Endothelial cell of umbilical vein (primary cell): ENCODE results near the gene POLR3B. TPM values are rescaled to one million over a fixed set of nuclear protein-coding genes. Genes with fewer than 3 reads are reported as not detected.

Experiments
- BruUV-seq: library from RNA; stranded (reverse); fragments of 400-500 nt; replicated peaks from 2 replicates; lab custom pipeline; 2021; lab: Mats Ljungman, UMichigan
- CTCF ChIA-PET: fragments of 300-600, 350-600 bp; sonication (Branson Sonifier 250); formaldehyde crosslinking; loops from one replicate; lab custom pipeline; 2021; ENCODE audit warnings: antibody characterized with exemption, inconsistent platforms; lab: Charles Lee
- POLR2A ChIA-PET: fragments of 300-600, 350-600 bp; sonication (Branson Sonifier 250); formaldehyde crosslinking; loops from one replicate; lab custom pipeline; 2021; ENCODE audit warnings: antibody characterized with exemption, inconsistent platforms; lab: Charles Lee
- DNase-seq: peaks from one replicate; pipeline ENCODE4 v3.0.0-alpha.2; 2011; ENCODE audit warnings: low read depth, low spot score
- FAIRE-seq: peaks from 2 replicates; lab custom pipeline; 2011; peaks lifted over from hg19 to GRCh38; lab: Jason Lieb, UNC
- H2AFZ ChIP-seq: 2 replicates; pipeline ENCODE4 v1.6.0; 2012; ENCODE audit warnings: low read depth, low read length, control low read depth, inconsistent platforms
- H3K27ac ChIP-seq: 2 replicates; pipeline ENCODE4 v1.5.1; 2011; ENCODE audit warnings: low read depth, mild to moderate bottlenecking, control low read depth, low read length, moderate library complexity; ENCODE audit not compliant: insufficient read depth
- H3K27me3 ChIP-seq, 2 experiments: 2 replicates each; pipeline versions ENCODE4 v1.6.0 to v1.6.1; 2011; ENCODE audit warnings: low read length in 2 of 2, mixed read lengths in 1 of 2; ENCODE audit not compliant: control insufficient read depth in 2 of 2, insufficient read depth in 2 of 2
- H3K36me3 ChIP-seq, 2 experiments: 2 replicates in 1 of 2; 3 replicates in 1 of 2; pipeline ENCODE4 v1.5.1; 2011; ENCODE audit warnings: low read length in 2 of 2, mild to moderate bottlenecking in 1 of 2, moderate library complexity in 1 of 2; ENCODE audit not compliant: control insufficient read depth in 2 of 2, insufficient read depth in 2 of 2; ENCODE audit errors: extremely low read depth in 1 of 2
- H3K4me1 ChIP-seq: 3 replicates; pipeline ENCODE4 v1.5.1; 2011; ENCODE audit warnings: mild to moderate bottlenecking, low read length; ENCODE audit not compliant: control insufficient read depth, insufficient read depth; ENCODE audit errors: extremely low read depth
- H3K4me2 ChIP-seq: 2 replicates; pipeline ENCODE4 v1.6.1; 2011; ENCODE audit warnings: low read length, control low read depth, mixed read lengths; ENCODE audit not compliant: insufficient read depth
- H3K4me3 ChIP-seq, 3 experiments: fragments of 200-600 bp in 1 of 3; sonication (generic), shearing (Covaris generic) in 1 of 3; replicated peaks in 1 of 3; 2 replicates each; pipeline ENCODE4 v1.5.1; 2011 to 2016; ENCODE audit warnings: control low read depth in 3 of 3, low read length in 3 of 3, mild to moderate bottlenecking in 2 of 3, inconsistent platforms in 1 of 3, low read depth in 1 of 3, moderate library complexity in 1 of 3; ENCODE audit not compliant: insufficient read depth in 1 of 3
- H3K79me2 ChIP-seq: 2 replicates; pipeline ENCODE4 v1.6.0; 2012; ENCODE audit warnings: low read length, inconsistent platforms; ENCODE audit not compliant: control insufficient read depth, insufficient read depth
- H3K9ac ChIP-seq: replicated peaks from 2 replicates; pipeline ENCODE3; 2011; ENCODE audit warnings: low read length, control low read depth; ENCODE audit not compliant: insufficient read depth; ENCODE audit errors: extremely low read depth
- H3K9me1 ChIP-seq: replicated peaks from 3 replicates; pipeline ENCODE4 v1.6.0; 2011; ENCODE audit warnings: mild to moderate bottlenecking, low read length; ENCODE audit not compliant: control insufficient read depth, insufficient read depth; ENCODE audit errors: extremely low read depth
- H3K9me3 ChIP-seq: replicated peaks from 2 replicates; pipeline ENCODE4 v1.5.1; 2012; ENCODE audit warnings: low read length, inconsistent platforms; ENCODE audit not compliant: control insufficient read depth, insufficient read depth
- H4K20me1 ChIP-seq: replicated peaks from 2 replicates; pipeline ENCODE3; 2011; ENCODE audit warnings: mild to moderate bottlenecking, low read length; ENCODE audit not compliant: control insufficient read depth, insufficient read depth; ENCODE audit errors: extremely low read depth
- CTCF ChIP-seq, 2 donors: IDR thresholded peaks; 1 replicate in 1 of 2; 2 replicates in 1 of 2; pipeline ENCODE4 v1.5.1; 2011; ENCODE audit warnings: low read length in 2 of 2, mild to moderate bottlenecking in 2 of 2, moderate library complexity in 2 of 2, control low read depth in 1 of 2, inconsistent platforms in 1 of 2, low read depth in 1 of 2; ENCODE audit not compliant: insufficient read depth in 1 of 2; ENCODE audit errors: extremely low read depth in 1 of 2
- EZH2 ChIP-seq: IDR thresholded peaks from 2 replicates; pipeline ENCODE4 v1.6.1; 2012; ENCODE audit warnings: borderline replicate concordance, low read depth, mild to moderate bottlenecking, moderate library complexity, low read length, inconsistent platforms; ENCODE audit not compliant: severe bottlenecking
- FOS ChIP-seq: IDR thresholded peaks from 2 replicates; pipeline ENCODE4 v1.6.1; 2011; ENCODE audit warnings: mild to moderate bottlenecking, low read length, moderate library complexity, borderline replicate concordance; ENCODE audit not compliant: insufficient read depth
- GATA2 ChIP-seq: IDR thresholded peaks from 2 replicates; pipeline ENCODE4 v1.7.0; 2011; ENCODE audit warnings: low read depth, mild to moderate bottlenecking, moderate library complexity, mixed read lengths, low read length; ENCODE audit not compliant: insufficient read length, insufficient read depth
- JUN ChIP-seq: IDR thresholded peaks from 2 replicates; pipeline ENCODE4 v1.6.1; 2011; ENCODE audit warnings: borderline replicate concordance, low read depth; ENCODE audit not compliant: insufficient read length, insufficient read depth
- MAX ChIP-seq: IDR thresholded peaks from 2 replicates; pipeline ENCODE4 v1.6.1; 2011; ENCODE audit not compliant: insufficient read depth, insufficient read length
- MYC ChIP-seq: IDR thresholded peaks from one replicate; pipeline ENCODE4 v1.6.1; 2011; ENCODE audit warnings: mild to moderate bottlenecking, low read depth, low read length
- POLR2A ChIP-seq: IDR thresholded peaks from 2 replicates; pipeline ENCODE4 v1.6.1; 2012; ENCODE audit warnings: low read depth, mild to moderate bottlenecking, control low read depth, low read length
- POLR2AphosphoS5 ChIP-seq: IDR thresholded peaks from 2 replicates; pipeline ENCODE4 v1.6.1; 2012; ENCODE audit warnings: low read depth, mild to moderate bottlenecking, control low read depth, low read length, moderate library complexity; ENCODE audit not compliant: insufficient read depth
- dilution Hi-C: fragments of 300-500 bp; cut with MboI; formaldehyde crosslinking; loops from one replicate; pipeline ENCODE4 v1.15.0; 2019; ENCODE audit warnings: low sequenced_read_pairs; ENCODE audit not compliant: extremely low pct_ligation_motif_present
- intact Hi-C: fragments of 100-400 bp; cut with micrococcal nuclease; formaldehyde crosslinking; loops from one replicate; pipeline ENCODE4 v1.10.0; 2022
- polyA plus RNA-seq, 4 experiments: library from polyadenylated mRNA; depleted of rRNA in 3 of 4; stranded (reverse) in 3 of 4; unstranded in 1 of 4; fragments of >200 nt; gene quantifications; 2 replicates each; pipeline versions ENCODE4 v1.2.1 to v1.2.3, GENCODE V29; 2011 to 2012; ENCODE audit warnings: missing spikeins in 1 of 4
- total RNA-seq: library from RNA; stranded (reverse); gene quantifications from 2 replicates; pipeline ENCODE4 v1.2.3, GENCODE V29; 2021

POLR3B gene
- total and polyA plus RNA-seq, 2 donors (not counting 3 experiments of a cell fraction or from before 2014, with no cell fraction given): 6.0 to 12.3 TPM

GRCh38 chr12:106508966-106509365 is 151.4 kb downstream of the POLR3B start:
- POLR2A ChIA-PET: no interaction called here
- Histone ChIP-seq H3K27ac (no peak overlapping the region), H3K9me3 (no peaks in the 10 kb centered on the region), H3K36me3 (no peaks in the 10 kb centered on the region), H2AFZ (no peak overlapping the region), H3K4me3 (no peak overlapping the region), H3K9me1 (no peaks in the 10 kb centered on the region), H3K9ac (no peak overlapping the region), H3K27me3 (no peaks in the 10 kb centered on the region), H3K4me1 (no peaks in the 10 kb centered on the region), H4K20me1 (no peaks in the 10 kb centered on the region), H3K4me2 (no peak overlapping the region), H3K79me2 (no peaks in the 10 kb centered on the region)
- no peak for FAIRE-seq
- DNase-seq: no peak
- CTCF ChIA-PET: no interaction called here
- dilution Hi-C loops: no loop called here
- intact Hi-C loops: no loop called here
- TF ChIP-seq POLR2AphosphoS5 (no peak), GATA2 (no peak), POLR2A (no peak), CTCF (IDR thresholded peaks at IDR 0.05; ENCODE audit: extremely low read depth in 1 of 2, insufficient read depth in 1 of 2, low read depth in 1 of 2, low read length in 2 of 2) (no peak), MYC (no peak), FOS (no peak), EZH2 (no peak), JUN (no peak), MAX (no peak)
- BruUV-seq: no TSS peak
